Activated effector memory CD4-positive, alpha-beta T cell treated with Interleukin-2 at 50 U/mL for 16 hours (primary cell): ENCODE results near the gene SP6.

ENCODE experiments used
- DNase-seq: peaks from one replicate; pipeline ENCODE4 v3.0.0-alpha.2; 2020

SP6 gene

DNA sequence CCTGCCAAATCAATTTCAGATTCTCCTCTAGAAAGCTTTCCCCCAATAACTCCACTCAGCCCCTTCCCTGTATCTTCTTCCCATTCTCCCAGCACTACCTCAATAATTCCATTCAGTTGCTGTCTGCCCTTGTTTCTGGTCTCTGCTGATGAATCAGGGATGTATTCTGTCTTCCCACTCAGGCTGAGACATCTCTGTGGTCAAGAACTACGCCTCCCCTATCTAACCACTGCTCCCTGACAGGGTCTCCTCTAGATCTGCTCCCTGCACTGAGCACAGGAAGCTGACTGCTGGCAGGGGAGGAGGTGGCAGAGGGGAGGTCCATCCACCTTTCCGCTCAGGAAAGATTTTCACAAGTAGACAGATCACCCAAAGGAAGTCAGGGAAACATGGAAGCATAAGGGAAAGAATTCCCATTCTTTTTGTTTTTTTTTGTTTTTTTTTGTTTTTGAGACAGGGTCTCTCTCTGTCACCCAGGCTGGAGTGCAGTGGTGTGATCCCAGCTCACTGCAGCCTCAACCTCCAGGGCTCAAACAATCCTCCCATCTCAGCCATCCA, 28.1 kb upstream of the SP6 start:
- DNase-seq = no peak

GRCh38 chr17:47878203-47879027, 27.5 kb upstream of the SP6 start:
- no peak for DNase-seq

GRCh38 chr17:47877368-47878034, 26.5 kb upstream of the SP6 start:
- DNase-seq = no peak

DNA sequence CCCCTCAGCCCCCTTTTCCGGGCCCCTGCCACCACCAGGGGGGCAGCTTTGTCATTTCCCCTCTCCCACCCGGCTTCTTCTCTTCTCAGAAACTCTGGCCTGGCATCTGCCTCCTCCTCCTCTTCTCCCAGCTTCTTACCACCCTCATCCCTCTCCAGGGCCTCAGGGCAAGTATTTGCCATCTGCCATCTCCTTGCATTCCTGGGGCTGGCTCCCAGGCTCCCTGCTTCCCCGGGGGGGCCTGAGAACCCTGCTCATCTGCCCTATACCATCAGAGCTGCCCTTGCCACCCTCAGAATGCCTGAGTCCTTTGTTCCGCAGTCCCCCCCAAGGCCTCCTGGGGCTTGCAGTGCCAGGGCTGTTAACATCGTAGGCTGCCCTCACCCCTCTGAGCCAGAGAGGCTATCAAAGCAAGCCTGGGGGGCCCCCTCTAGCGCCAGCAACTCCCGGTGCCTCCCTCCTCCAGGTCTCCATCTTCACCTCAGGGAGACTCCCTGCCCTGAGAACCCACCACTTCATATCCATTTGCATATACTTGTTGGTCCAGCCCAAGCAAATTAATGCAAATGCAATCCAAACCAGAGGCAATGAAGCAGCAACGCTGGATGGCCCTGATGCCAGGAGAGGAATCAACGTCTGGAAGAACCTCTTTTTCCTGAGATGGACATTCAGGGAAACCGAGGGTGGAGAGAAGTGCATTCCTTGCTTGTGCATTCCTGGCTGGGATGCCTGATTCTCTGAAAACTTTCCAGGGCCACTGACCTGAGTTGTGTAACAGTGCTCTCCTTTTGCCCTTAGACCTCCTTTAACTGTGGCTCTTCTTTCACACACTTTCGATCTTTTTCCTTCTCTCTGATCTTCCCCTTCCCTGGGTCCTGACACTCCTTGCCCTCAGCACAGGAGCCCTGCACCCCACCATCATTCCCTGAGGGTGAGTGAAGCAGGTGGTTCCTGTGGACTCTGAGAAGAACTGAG, 24.3 kb upstream of the SP6 start:
- DNase-seq = no peak

GRCh38 chr17:47873200-47874090, 22.5 kb upstream of the SP6 start:
- no peak for DNase-seq

DNA sequence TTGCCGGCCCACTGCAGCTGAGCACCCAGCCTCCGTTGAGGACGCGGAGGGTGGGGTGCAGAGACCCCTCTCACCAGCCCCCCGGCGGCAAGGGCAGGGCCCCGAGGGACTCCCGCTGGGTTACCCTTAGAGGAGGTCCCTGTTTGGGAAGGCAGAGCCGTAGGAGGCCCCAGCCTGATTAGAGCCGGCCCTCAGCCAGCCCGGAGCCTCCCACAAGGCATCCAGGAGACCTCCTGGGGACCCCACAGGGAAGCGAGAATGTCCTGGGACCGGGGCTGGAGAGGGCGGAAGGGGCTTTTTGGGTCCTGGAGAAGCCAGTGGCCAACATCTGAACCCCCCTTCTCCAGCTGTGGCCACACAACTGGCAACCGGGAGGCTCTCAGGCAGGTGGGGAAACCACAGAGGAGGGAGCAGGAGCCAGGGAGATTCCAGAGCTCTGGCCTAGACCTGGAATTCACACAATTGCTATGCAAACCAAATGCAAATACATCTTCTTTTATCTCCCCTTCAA, 21.7 kb upstream of the SP6 start:
- DNase-seq = no peak

DNA sequence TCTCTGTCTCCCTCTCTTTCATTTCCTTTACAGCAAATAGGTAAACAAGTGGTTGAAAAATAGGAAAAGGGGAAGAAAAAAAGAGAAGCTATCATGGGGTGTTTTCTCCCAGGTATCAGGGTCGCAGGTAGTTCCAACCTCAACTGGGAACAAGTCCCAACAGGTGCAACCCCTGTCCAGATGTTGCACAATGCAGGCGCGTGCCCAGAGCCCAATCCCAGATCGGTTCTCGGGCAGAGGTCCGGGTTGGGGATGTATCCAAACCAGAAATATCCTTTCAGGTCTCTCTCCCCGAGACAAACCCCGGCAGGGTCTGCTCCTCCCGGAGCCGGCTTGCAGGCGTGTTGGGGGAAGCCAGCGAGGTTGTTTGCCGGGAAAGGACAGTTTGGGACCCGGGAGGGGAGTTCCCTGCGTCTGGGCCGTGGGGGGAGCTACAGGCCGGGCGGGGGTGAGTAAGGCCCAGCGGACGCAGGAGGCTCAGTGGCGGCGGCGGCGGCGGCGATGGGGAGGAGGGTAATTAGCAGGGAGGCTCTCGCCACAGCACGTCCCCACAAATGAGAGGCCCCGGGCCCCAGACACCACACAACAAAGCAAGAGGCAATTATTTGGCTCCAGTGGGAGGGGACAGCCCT, 21.2 kb upstream of the SP6 start:
- DNase-seq = no peak

- DNase-seq = no peak
Observed at GRCh38 chr17:47871048-47871447, 20.1 kb upstream of the SP6 start.

GRCh38 chr17:47870056-47870455, 19.1 kb upstream of the SP6 start:
- DNase-seq = no peak

DNA sequence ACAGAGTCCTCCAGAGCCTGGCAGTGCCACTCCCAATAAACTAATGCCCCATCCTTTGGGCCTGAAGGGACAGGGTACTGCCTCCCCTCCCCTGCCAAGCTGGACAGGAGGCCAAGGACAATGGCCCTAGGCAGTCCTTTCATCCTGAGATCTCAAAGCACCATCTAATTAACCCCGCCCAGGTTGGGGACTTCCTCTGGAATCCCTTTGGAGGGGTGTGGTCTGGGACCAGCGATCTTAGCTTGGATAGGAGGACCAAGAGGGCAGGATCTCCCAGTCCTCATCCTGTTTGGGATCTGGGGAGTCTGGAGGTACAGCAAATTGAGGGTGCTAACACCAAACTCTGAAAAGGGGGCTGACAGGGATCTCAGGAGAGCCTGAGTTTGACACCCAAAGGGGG, 18.2 kb upstream of the SP6 start:
- DNase-seq = no peak

DNA sequence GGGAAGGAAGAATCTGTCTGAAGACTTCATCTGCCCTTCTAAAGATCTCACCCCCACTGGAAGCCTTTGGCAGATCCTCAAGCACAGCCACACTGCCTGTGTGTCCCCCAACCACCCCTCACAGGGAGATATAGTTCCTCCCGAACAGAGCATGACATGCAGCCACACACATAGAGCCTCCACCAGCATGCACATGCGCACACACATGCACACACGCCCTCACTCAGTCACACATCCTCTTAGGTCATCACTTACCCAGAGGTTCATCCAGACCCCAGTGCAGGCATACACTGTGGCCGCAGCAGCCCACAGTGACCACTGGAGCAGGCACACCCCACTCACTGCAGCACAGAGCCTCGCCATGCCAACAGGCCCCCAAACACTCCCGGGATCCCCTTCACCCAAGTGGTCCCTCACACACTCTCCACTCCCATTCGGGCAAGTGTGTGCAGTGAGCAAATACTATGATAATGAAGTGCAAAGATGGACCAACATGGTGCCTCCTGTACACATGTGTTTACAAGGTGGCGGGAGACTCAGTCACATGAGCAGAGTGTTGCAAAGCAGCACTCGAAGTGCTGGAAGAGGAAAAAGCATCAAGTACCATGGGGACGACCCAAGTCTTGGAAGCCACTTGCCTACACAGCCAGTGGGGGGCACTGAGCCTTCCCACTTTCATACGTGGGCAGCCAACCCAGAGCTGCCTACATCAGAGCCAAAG, 17.0 kb upstream of the SP6 start:
- DNase-seq = no peak

DNA sequence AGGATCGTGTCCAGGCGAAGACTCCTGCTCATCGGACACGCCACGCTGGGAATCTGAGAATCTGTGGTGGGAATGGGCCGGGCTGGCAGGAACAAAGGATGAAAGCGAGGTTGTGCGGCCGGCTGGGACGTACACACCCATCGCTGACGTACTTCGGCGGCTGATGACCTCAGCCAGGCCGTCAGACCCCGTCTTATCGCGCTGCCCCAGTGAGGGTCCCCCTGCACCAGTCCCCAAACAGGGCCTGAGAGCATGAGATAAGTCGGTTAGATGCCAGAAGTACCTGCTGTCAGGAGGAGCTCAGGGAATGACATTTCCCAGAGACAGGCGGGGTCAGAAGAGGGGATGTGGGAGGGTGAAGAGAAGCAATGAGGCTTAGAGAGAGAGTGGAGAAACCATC, 16.0 kb upstream of the SP6 start:
- no peak for DNase-seq

- no peak for DNase-seq
Observed at GRCh38 chr17:47864791-47865216, 13.8 kb upstream of the SP6 start.

DNA sequence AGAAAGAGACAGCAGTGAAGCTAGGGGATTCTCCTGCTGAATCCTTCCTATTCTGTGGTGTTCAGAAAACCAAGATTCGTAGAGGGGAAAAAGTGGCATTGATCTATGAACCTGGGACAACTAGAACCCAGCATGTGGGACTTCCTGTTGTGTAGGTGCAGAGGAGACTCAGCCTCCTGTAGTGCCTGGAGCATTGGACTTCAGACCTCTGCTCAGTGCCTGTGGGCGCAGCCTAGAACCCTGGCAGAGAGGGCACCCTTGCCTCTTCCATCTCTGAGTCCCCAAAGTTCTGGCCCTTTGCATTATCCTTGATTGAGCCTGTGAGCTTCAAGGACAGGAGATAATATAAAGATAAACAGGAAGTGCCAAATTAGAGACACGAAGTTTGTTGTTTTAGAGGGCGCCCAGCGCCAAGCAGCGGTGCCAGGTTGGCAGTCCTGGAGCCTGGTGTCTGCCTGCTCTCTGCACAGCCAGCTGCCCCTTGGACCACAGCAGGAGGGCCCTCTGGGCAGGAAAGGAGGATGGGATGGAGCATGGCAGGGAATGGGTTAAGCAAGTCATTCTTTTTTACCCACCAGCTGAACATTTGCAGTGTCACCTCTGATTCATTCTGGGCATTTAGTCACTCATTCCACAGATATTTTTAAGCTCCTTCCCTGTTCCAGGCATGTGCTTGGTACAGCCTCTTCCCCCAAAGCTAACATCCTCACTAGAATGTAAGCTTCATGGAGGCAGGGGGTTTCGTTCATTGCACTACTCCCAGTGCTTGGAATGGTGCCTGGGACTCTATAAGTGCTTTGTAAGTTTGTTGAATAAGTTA, 11.9 kb upstream of the SP6 start:
- no peak for DNase-seq

DNA sequence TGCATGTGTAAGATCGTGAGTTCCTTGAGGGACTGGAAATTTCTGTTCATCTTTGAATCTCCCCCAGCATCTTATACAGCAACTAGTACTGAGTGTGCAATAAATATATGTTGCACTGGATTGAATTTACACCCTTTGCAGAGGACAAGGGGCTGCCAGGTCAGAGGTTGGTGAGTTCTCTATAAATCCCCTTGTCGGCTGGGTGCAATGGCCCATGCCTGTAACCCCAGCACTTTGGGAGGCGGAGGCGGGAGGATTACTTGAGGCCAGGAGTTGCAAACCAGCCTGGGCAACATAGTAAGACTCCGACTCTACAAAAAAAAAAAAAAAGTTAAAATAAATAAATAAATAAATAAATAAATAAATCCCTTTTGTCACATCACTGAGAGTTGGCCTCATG, 9.4 kb upstream of the SP6 start:
- DNase-seq = no peak

DNA sequence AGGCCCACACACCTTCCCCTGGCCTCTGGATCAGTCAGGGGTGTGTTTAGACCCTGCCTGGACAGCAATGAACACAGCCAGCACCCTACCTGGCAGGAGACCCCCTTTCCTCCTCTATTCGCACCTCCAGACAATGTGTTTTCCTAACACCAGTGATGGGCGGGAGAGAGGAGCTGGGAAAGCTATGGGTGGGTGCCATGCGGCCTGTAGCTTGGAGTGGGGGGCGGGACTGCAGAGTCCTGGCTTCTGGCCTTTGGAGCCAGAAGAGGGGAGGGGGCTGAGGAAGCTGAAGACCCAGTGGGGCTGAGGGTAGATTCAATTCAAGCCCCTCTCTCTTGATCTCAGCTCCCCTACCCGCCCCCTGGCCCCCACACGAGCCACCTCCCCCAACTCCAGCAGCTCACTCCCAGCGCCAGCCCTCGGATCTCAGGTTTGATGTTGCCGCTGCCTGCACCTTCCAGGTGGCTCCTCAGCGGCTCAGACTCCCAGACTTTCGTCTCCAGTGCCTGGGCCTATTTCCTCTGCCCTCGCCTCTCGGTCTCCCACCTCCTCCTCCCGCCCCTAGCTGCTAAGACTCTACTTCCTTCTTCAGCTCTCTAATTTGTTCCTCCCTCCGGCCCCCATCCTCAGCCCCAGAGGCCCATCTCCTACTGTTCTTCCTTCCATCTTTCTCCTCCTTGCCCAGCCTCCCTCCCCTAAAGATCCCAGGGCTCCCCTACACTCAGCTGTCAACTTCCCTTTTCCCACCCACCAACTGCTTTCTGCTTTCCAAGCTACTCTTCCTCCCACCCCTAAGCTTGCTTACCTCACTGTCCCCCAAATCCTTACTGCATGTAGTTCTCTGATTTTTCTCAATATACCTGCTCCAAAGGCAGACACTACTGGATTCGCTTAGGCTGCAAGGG, 6.8 kb upstream of the SP6 start:
- no peak for DNase-seq

DNA sequence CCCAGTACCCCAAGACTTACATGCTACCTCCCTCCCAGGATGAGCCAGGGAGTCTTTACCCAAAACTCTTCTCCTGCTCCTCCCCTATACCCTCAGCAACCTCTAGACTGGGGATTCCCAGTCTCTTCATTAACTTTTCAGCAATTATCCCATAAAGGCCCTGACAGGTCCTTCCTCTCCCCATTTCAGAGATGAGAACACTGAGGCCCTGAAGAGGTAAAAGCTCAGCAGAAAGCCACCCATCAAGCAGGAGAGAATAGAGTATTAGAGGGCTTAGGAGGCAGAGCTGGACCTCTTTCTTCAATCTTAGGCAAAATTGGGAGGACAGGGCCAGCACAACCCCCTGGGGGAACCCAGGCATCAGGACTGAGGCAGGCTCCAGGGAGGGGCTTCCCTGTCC, 5.9 kb upstream of the SP6 start:
- DNase-seq = no peak

- no peak for DNase-seq
Observed at GRCh38 chr17:47855737-47856136, 4.8 kb upstream of the SP6 start.

DNA sequence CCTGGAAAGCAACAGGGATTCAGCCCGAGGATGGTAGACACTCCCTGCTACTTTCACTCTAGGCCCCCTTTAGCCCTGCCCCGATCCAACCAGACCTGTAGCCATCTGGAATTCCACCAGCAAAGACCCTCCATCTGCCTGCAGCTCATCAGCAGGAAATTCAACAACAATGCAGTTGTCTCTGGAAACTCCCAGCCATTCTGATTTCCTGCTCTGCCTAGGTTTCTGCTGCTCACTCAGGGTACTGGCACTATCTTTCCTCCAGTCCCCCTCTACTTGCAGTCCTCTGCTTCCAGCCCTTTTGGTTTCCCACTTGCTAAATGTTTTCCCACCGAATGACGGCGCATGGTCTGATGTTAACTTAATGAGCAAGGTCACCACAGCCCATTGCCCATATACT, 2.7 kb upstream of the SP6 start:
- no peak for DNase-seq
